SH-SY5Y (cell line): Measurements from ENCODE around the gene ZBTB7C.

Experiments
- GATA2 ChIP-seq: IDR thresholded peaks from 2 replicates; pipeline ENCODE4 v1.6.1; 2011; ENCODE audit warnings: mild to moderate bottlenecking, low read depth, low read length
- GATA3 ChIP-seq: IDR thresholded peaks from 2 replicates; pipeline ENCODE4 v1.6.1; 2011; ENCODE audit warnings: low read depth, mild to moderate bottlenecking, low read length, moderate library complexity

DNA sequence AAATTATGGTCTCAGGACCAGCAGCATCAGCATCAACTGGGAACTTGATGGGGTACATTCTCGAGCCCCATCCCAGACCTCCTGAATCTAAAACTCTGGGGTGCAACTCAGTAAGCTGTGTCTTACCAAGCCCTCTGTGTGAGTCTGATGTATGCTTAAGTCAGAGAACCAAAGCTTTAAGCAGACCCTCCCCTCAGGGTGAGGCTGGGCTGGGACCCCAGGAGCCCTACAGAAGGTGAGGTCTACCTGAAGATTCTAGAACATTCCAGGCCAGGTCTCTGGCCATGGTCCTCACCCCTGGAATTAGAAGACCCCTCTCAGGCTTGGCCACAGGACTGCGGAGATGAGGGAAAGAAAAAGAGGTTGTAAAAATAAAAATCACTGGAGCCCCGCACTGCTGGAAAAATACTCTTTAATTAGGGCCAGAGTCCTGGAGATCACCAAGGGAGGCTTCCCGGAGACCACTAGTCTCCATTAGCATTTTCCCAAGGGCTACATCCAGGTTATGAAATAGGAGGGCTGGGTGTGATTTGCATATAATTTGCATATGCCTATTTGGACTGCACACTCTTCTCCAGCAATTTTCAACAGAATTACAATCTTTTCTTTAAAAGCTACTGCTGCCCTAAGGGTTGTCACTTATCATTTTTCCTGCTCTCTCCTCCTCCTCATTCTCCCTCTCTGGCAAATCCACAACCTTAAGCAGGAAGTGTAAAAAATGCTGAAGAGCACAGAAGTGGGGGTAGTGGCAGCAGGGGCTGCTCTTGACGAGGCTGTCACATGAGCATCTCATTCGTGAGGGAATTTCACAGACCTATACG lies 100.2 kb downstream of the ZBTB7C start:
- TF ChIP-seq GATA3 (no peak), GATA2 (no peak)
